GM21529 (cell line): ENCODE measurements around the gene USP50.
"Not testable (repeated sequence)": the region's sequence is repeated elsewhere in the genome, so short reads cannot be mapped to it uniquely, and the experiment has no call there.

ENCODE experiments used
- ATAC-seq: cut with Tn5 transposase; IDR thresholded peaks from one replicate; pipeline ENCODE4 v1.9.1; 2021; ENCODE audit not compliant: unreplicated experiment

USP50 gene

DNA sequence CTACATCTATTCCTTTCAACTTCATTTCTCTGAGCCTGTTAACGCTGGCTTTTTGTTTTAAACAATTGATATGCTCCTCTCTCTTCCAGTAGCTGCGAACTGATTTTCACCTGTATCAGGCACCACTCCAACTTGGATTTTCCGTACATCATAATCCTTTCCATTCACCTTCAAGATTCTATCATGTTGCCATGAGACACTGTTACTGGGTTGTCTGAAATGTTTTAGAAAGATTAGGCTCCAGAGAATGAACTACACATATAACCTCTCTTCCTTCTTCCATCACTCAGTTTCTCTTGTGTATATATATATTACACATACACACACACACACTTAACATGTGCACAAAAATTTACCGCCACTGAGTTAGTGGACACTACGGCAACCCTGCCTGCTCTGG, at the start of gene USP50:
USP50 (minus strand) TSS at position 101 of the 400 bp plus-strand sequence. CDS start 141 bp downstream, outside the sequence.
- no peak for ATAC-seq

GRCh38 chr15:50594311-50594710, 47.8 kb upstream of the USP50 start:
- no peak for ATAC-seq

DNA sequence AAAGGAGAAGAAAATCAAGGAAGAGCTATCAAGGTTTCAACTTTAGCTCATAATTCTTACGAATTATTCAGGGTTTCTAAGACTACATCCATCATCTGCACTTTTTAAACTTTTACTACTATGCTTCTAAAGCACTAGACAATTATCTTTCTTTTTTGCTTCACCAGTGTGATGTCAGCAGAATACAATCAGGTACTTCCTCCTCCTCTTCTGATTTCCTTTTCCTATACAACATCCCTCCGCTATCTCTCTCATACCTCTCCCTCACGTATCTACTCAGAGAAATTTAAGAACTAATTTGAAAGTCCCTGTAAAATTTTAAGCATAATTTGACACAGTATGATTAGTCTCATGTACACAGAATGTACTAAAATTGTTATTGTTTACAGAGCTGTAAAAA, 47.3 kb upstream of the USP50 start:
- no peak for ATAC-seq

GRCh38 chr15:50590288-50590687, 43.8 kb upstream of the USP50 start:
- ATAC-seq: no peak

- ATAC-seq: no peak
Observed at GRCh38 chr15:50577492-50577891, 31.0 kb upstream of the USP50 start.

DNA sequence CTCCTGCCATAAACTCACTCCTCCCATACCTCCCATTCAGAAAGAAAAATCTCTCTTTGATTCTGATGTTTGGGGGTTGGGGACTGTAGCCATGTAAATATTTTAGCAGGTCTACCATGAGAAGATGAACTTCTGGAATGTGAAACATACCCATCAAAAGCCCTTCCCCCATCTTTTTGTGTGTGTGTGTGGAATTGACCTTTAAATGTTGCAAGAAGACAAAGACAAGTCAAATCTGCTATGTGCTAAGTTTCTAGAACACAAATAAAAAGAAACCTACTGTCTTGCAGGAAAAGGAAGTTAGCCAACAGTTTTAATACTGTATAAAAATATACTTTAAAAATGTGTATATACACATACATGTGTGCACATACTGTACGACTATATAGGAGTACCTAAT, 29.7 kb upstream of the USP50 start:
- ATAC-seq: no peak

GRCh38 chr15:50573842-50574241, 27.4 kb upstream of the USP50 start:
- ATAC-seq: not testable (repeated sequence)

- ATAC-seq: no peak
Observed at GRCh38 chr15:50563756-50564155, 17.3 kb upstream of the USP50 start.

DNA sequence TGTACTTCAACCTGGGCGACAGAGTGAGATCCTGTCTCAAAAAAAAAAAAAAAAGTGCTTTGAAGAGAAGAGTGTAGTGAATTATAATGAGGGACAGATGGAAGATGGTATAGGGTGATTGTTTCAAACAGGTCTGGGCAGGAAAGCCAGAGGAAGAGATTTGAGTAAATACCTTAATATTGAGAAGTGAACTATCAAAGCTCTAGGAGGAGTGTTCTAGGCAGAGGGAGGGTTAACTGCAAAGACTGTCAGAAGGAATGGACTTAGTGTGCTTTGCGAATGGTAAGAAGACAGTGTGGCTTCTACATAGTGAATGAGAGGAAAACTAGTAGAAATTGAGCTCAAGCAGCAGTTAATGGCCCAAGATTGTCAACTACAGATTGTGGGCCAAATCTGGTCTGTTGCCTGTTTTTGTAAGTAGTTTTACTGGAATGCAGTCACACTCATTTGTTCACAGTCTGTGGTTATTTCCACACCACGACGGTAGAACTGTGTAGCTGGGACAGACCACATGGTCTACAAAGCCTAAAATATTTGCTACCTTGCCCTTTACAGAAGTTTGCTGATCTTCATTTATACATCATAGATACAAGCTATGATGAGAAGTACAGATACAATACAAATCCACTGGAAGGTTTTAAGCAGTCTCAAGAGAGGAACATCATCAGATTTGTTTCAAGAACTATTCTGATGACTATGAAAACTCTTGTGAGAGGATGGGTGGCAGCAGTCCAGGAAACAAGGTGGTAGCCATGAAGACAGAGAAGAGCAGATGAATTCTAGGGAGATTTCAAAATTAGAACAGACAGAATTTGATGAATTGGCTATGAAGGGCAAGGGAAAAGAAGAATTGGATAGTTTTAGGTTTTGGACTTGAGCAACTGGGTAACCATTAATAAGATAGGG, 16.5 kb upstream of the USP50 start:
- no peak for ATAC-seq

GRCh38 chr15:50558012-50558411, 11.5 kb upstream of the USP50 start:
- no peak for ATAC-seq

DNA sequence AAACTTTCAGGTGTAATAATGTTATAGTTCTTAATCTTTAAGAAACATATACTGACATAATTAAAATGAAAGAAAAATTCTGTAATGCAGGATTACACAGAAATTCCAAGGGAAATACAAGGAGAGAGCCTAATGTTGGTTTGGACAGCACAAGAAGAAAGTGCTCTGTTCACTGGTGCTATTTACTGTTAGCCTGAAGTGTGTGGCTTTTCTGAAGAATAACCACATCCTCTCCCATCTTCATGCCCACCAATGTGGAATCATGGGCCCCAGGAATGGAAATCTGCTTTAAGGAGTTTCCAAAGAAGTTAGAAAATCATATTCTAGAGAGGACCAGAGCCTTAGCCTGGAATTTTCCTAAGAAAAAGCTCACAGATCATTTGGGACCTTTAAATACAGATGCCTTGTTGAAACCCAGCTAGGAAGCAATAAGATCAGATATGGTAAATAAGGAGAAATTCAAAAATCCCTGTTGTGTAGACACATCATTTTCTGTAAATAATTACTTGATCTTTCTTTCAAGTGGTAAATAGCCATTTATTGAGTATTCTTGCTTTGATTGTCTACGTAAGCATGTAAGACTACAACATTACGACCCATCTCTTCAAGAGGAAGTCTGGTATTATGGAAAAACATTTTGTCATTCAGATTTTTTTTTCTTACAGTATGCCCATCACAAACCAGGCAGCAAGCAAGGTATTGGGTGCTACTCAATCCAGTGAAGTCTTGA, 10.3 kb upstream of the USP50 start:
- ATAC-seq: no peak

- ATAC-seq: no peak
Observed at GRCh38 chr15:50552238-50552637, 5.8 kb upstream of the USP50 start.

GRCh38 chr15:50549326-50549725, 2.9 kb upstream of the USP50 start:
- ATAC-seq: no peak

DNA sequence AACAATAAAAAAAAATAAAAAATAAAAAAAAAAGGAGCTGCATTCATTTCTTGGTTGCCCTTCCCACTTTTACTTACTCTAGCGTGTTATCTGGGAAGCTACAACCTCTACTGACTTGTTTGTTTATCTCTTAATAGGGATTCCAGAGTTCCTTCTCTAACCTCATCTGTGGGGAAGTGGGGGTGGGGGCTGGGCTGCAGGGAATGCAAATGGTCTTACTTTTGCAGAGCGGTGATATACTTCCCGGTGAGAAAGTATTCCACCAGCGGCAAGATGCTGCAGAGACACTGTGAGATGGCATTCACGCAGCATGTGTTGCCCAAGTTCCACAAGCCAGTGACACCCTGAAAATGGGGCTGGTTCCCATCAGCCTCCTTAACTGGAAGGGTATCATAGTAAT, 2.1 kb downstream of the USP50 start:
- no peak for ATAC-seq

DNA sequence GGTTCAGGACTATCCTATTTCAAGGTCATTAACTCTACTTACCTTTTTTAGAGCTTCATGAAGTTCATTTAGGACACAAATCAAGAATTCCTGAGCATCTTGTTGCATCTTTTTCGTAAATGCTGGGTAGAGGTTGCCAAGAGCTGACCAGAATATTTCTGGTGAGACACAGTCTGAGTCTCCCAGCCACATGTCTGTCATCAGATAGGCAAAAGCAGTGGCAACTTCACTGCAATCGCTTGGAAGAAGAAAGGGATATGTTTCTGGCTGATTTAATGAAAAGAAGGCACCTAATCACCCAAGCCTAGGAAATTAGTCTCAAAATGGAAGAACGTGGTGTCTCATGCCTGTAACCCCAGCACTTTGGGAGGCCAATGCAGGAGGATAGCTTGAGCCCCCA, 2.9 kb downstream of the USP50 start:
- no peak for ATAC-seq

GRCh38 chr15:50542887-50543210, 3.6 kb downstream of the USP50 start:
- ATAC-seq: no peak

GRCh38 chr15:50531766-50532165, 14.7 kb downstream of the USP50 start:
- no peak for ATAC-seq

DNA sequence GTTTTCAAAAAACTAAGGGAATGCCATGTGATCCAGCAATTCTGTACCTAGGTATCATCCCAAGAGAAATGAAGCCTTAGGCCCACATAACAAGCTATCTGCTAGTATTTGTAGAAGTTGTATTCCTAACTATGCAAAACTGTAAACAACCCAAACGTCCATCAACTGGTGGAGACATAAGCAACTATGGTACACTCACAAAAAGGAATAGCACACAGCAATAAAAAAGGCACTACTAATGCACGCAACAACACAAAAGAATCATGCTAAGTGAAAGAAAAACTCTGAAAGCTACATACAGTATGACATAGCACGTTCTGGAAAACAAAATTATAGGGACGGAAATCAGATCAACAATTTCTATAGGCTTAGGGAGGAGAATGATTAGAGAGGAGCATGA, 15.3 kb downstream of the USP50 start:
- no peak for ATAC-seq

- ATAC-seq: no peak
Observed at GRCh38 chr15:50523851-50524251, 22.6 kb downstream of the USP50 start.

GRCh38 chr15:50519740-50520425, 26.6 kb downstream of the USP50 start:
- ATAC-seq: no peak

- no peak for ATAC-seq
Observed at GRCh38 chr15:50513001-50513400, 33.5 kb downstream of the USP50 start.

GRCh38 chr15:50506121-50506520, 40.3 kb downstream of the USP50 start:
- no peak for ATAC-seq
